NB4 (cell line): ENCODE measurements around the gene VPS13C.

Experiments used
- MYC ChIP-seq: IDR thresholded peaks from 2 replicates; pipeline ENCODE4 v1.6.1; 2011; ENCODE audit warnings: low read depth, low read length
- POLR2A ChIP-seq: IDR thresholded peaks from 2 replicates; pipeline ENCODE4 v1.6.1; 2011; ENCODE audit warnings: mild to moderate bottlenecking; ENCODE audit not compliant: insufficient read length; ENCODE audit errors: extremely low read depth
- TF ChIP-seq, protein P1 (sequence below): IDR thresholded peaks from one replicate; pipeline ENCODE4 v1.5.1; 2012; ENCODE audit warnings: low read depth, low read length
- TF ChIP-seq, protein P2 (sequence below): IDR thresholded peaks from 2 replicates; pipeline ENCODE4 v1.6.1; 2011; ENCODE audit warnings: low read depth, low read length

DNA sequence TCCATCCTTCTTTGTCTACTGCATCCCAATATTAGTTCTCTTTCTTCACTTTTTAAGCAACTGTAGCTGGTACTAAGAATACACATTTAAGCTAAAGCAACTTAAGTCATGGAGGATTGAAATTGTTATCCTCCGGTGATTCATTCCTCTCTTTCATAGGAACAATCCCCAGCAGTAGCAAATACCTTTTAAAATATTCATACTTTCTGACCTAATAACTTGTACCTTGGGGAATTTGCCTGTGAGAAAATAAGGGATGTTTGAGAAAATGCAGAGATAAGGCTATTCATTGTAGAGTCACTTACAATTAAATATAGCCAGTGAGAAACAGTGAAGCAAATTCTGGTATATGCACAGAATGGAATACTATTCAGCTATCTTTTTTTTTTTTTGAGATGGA lies 66.0 kb downstream of the VPS13C start:
- TF ChIP-seq, protein P1, sequence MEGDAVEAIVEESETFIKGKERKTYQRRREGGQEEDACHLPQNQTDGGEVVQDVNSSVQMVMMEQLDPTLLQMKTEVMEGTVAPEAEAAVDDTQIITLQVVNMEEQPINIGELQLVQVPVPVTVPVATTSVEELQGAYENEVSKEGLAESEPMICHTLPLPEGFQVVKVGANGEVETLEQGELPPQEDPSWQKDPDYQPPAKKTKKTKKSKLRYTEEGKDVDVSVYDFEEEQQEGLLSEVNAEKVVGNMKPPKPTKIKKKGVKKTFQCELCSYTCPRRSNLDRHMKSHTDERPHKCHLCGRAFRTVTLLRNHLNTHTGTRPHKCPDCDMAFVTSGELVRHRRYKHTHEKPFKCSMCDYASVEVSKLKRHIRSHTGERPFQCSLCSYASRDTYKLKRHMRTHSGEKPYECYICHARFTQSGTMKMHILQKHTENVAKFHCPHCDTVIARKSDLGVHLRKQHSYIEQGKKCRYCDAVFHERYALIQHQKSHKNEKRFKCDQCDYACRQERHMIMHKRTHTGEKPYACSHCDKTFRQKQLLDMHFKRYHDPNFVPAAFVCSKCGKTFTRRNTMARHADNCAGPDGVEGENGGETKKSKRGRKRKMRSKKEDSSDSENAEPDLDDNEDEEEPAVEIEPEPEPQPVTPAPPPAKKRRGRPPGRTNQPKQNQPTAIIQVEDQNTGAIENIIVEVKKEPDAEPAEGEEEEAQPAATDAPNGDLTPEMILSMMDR, result no peak
- TF ChIP-seq POLR2A (no peak), MYC (no peak)
- TF ChIP-seq, protein P2, sequence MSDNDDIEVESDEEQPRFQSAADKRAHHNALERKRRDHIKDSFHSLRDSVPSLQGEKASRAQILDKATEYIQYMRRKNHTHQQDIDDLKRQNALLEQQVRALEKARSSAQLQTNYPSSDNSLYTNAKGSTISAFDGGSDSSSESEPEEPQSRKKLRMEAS, result no peak
